Stomach smooth muscle (tissue), 2 donors: ENCODE measurements around the gene DDI2.
"Not testable (repeated sequence)": the region's sequence is repeated elsewhere in the genome, so short reads cannot be mapped to it uniquely, and the experiment has no call there.

Experiments used
- H3K27ac ChIP-seq: one replicate; pipeline ENCODE4 v1.7.0; 2013; ENCODE audit warnings: mild to moderate bottlenecking, low read length, inconsistent platforms
- H3K27me3 ChIP-seq, 2 donors: one replicate each; pipeline ENCODE4 v1.7.0; 2013; ENCODE audit warnings: low read length in 2 of 2; ENCODE audit not compliant: insufficient read depth in 2 of 2, control insufficient read depth in 1 of 2
- H3K36me3 ChIP-seq, 2 donors: one replicate each; pipeline ENCODE4 v1.7.0; 2013; ENCODE audit warnings: low read length in 2 of 2; ENCODE audit not compliant: control insufficient read depth in 2 of 2, insufficient read depth in 2 of 2
- H3K4me1 ChIP-seq: one replicate; pipeline ENCODE4 v1.7.0; 2013; ENCODE audit warnings: low read length; ENCODE audit not compliant: control insufficient read depth, insufficient read depth
- H3K4me3 ChIP-seq, 2 donors: one replicate each; pipeline ENCODE4 v1.7.0; 2013; ENCODE audit warnings: low read length in 2 of 2
- H3K9ac ChIP-seq, 2 donors: one replicate each; pipeline ENCODE4 v1.7.0; 2013; ENCODE audit warnings: low read length in 2 of 2, mild to moderate bottlenecking in 1 of 2
- H3K9me3 ChIP-seq, 2 donors: one replicate each; pipeline ENCODE4 v1.7.0; 2013; ENCODE audit warnings: low read length in 2 of 2; ENCODE audit not compliant: control insufficient read depth in 2 of 2
- donor health status: healthy.
- donor health status: Pancreatic carcinoma.

DDI2 gene

GRCh38 chr1:15640667-15641066 is 23.4 kb downstream of the DDI2 start:
- Histone ChIP-seq H3K27me3 (no peaks in the 10 kb centered on the region), H3K9me3 (no peaks in the 10 kb centered on the region), H3K4me1 (no peaks in the 10 kb centered on the region), H3K36me3 (peaks cover 18 to 40% of the 10 kb centered on the region in 2 donors), H3K4me3 (no peak overlapping the region), H3K9ac (no peak overlapping the region), H3K27ac (no peak overlapping the region)

GRCh38 chr1:15649937-15650336 is 32.7 kb downstream of the DDI2 start:
- Histone ChIP-seq H3K27ac (no peak overlapping the region), H3K36me3 (peaks cover 5 to 13% of the 10 kb centered on the region in 2 donors), H3K4me1 (no peaks in the 10 kb centered on the region)

GRCh38 chr1:15650433-15650832 is 33.2 kb downstream of the DDI2 start:
- no peak overlapping the region for H3K9ac ChIP-seq
- H3K36me3 ChIP-seq, result peaks cover 5 to 13% of the 10 kb centered on the region in 2 donors
- no peaks in the 10 kb centered on the region for H3K27me3 ChIP-seq
- no peaks in the 10 kb centered on the region for H3K4me1 ChIP-seq
- no peak overlapping the region for H3K4me3 ChIP-seq
- H3K27ac ChIP-seq, result no peak overlapping the region
- H3K9me3 ChIP-seq, result no peaks in the 10 kb centered on the region

More at GRCh38 chr1:15649937-15650336, 32.7 kb downstream of the DDI2 start:
- no peaks in the 10 kb centered on the region for H3K27me3 ChIP-seq
- H3K9ac ChIP-seq, result no peak overlapping the region
- H3K9me3 ChIP-seq, result no peaks in the 10 kb centered on the region
- no peak overlapping the region for H3K4me3 ChIP-seq

- H3K9ac ChIP-seq, H3K4me1 ChIP-seq, H3K27me3 ChIP-seq, H3K4me3 ChIP-seq, H3K27ac ChIP-seq, H3K9me3 ChIP-seq: not testable (repeated sequence)
- peaks cover 12 to 17% of the 10 kb centered on the region in 2 donors for H3K36me3 ChIP-seq
Measured at GRCh38 chr1:15652130-15652529, 34.9 kb downstream of the DDI2 start.

- H3K4me1 ChIP-seq, result no peaks in the 10 kb centered on the region
- no peaks in the 10 kb centered on the region for H3K9me3 ChIP-seq
- H3K27me3 ChIP-seq, result no peaks in the 10 kb centered on the region
- H3K27ac ChIP-seq, result no peak overlapping the region
- no peak overlapping the region for H3K4me3 ChIP-seq
- peaks cover 15 to 17% of the 10 kb centered on the region in 2 donors for H3K36me3 ChIP-seq
- no peak overlapping the region for H3K9ac ChIP-seq
Measured at GRCh38 chr1:15654091-15654690, 36.9 kb downstream of the DDI2 start.

GRCh38 chr1:15656464-15656863 is 39.2 kb downstream of the DDI2 start:
- no peaks in the 10 kb centered on the region for H3K4me1 ChIP-seq
- no peak overlapping the region for H3K4me3 ChIP-seq
- H3K9me3 ChIP-seq, result no peaks in the 10 kb centered on the region
- H3K36me3 ChIP-seq, result peaks cover 32% of the 10 kb centered on the region in 2 donors
- no peaks in the 10 kb centered on the region for H3K27me3 ChIP-seq
- H3K27ac ChIP-seq, result no peak overlapping the region
- H3K9ac ChIP-seq, result no peak overlapping the region

GRCh38 chr1:15657021-15657420 is 39.8 kb downstream of the DDI2 start:
- Histone ChIP-seq H3K4me1 (no peaks in the 10 kb centered on the region), H3K9ac (no peak overlapping the region), H3K4me3 (no peak overlapping the region), H3K27me3 (no peaks in the 10 kb centered on the region), H3K36me3 (peaks cover 30 to 36% of the 10 kb centered on the region in 2 donors), H3K27ac (no peak overlapping the region), H3K9me3 (no peaks in the 10 kb centered on the region)

- Histone ChIP-seq H3K4me3 (no peak overlapping the region), H3K27me3 (no peaks in the 10 kb centered on the region), H3K27ac (no peak overlapping the region), H3K9ac (no peak overlapping the region), H3K36me3 (peaks cover 27 to 31% of the 10 kb centered on the region in 2 donors), H3K4me1 (no peaks in the 10 kb centered on the region), H3K9me3 (no peaks in the 10 kb centered on the region)
Measured at GRCh38 chr1:15660151-15660550, 42.9 kb downstream of the DDI2 start.

- no peaks in the 10 kb centered on the region for H3K9me3 ChIP-seq
- H3K36me3 ChIP-seq, result peaks cover 20 to 21% of the 10 kb centered on the region in 2 donors
- no peak overlapping the region for H3K9ac ChIP-seq
- H3K4me1 ChIP-seq, result no peaks in the 10 kb centered on the region
- no peak overlapping the region for H3K4me3 ChIP-seq
- H3K27ac ChIP-seq, result no peak overlapping the region
- no peaks in the 10 kb centered on the region for H3K27me3 ChIP-seq
Measured at GRCh38 chr1:15662477-15662876, 45.2 kb downstream of the DDI2 start.

- Histone ChIP-seq H3K9ac (no peak overlapping the region), H3K27ac (no peak overlapping the region), H3K9me3 (no peaks in the 10 kb centered on the region), H3K27me3 (no peaks in the 10 kb centered on the region), H3K4me3 (no peak overlapping the region), H3K36me3 (peaks cover 20 to 21% of the 10 kb centered on the region in 2 donors), H3K4me1 (no peaks in the 10 kb centered on the region)
Measured at GRCh38 chr1:15663925-15664324, 46.7 kb downstream of the DDI2 start.

- Histone ChIP-seq H3K4me1 (no peaks in the 10 kb centered on the region), H3K4me3 (no peak overlapping the region), H3K36me3 (no peaks in the 10 kb centered on the region), H3K27ac (no peak overlapping the region), H3K27me3 (no peaks in the 10 kb centered on the region), H3K9ac (no peak overlapping the region), H3K9me3 (no peaks in the 10 kb centered on the region)
Measured at GRCh38 chr1:15667362-15667761, 50.1 kb downstream of the DDI2 start.
